GM19452 (cell line): ENCODE measurements around the gene MAP7D1.
"Not testable (repeated sequence)": the region's sequence is repeated elsewhere in the genome, so short reads cannot be mapped to it uniquely, and the experiment has no call there.

Experiments used
- ATAC-seq: cut with Tn5 transposase; IDR thresholded peaks from one replicate; pipeline ENCODE4 v1.9.1; 2021; ENCODE audit not compliant: unreplicated experiment

Gene MAP7D1

GRCh38 chr1:36151134-36151844 is 4.7 kb upstream of the MAP7D1 start:
- ATAC-seq = no peak

GRCh38 chr1:36151845-36152203 is 4.1 kb upstream of the MAP7D1 start:
- no peak for ATAC-seq

GRCh38 chr1:36153476-36153875 is 2.5 kb upstream of the MAP7D1 start:
- ATAC-seq = no peak

GRCh38 chr1:36154335-36154734 is 1.6 kb upstream of the MAP7D1 start:
- ATAC-seq = no peak

- no peak for ATAC-seq
Observed at GRCh38 chr1:36154765-36155407, 1.1 kb upstream of the MAP7D1 start.

GRCh38 chr1:36156329-36157114 is 562 bp downstream of the MAP7D1 start:
- no peak for ATAC-seq

- ATAC-seq = no peak
Observed at GRCh38 chr1:36157115-36157903, 1.3 kb downstream of the MAP7D1 start.

- no peak for ATAC-seq
Observed at GRCh38 chr1:36157973-36158826, 2.2 kb downstream of the MAP7D1 start.

GRCh38 chr1:36158827-36159252 is 2.9 kb downstream of the MAP7D1 start:
- ATAC-seq = not testable (repeated sequence)

GRCh38 chr1:36159614-36160387 is 3.8 kb downstream of the MAP7D1 start:
- ATAC-seq = no peak

- ATAC-seq = no peak
Observed at GRCh38 chr1:36160388-36160948, 4.5 kb downstream of the MAP7D1 start.

- ATAC-seq = no peak
Observed at GRCh38 chr1:36160949-36161485, 5.1 kb downstream of the MAP7D1 start.

GRCh38 chr1:36161641-36162531 is 5.9 kb downstream of the MAP7D1 start:
- no peak for ATAC-seq

- no peak for ATAC-seq
Observed at GRCh38 chr1:36162680-36163239, 6.8 kb downstream of the MAP7D1 start.

GRCh38 chr1:36163426-36163825 is 7.5 kb downstream of the MAP7D1 start:
- no peak for ATAC-seq

GRCh38 chr1:36164361-36164760 is 8.4 kb downstream of the MAP7D1 start:
- no peak for ATAC-seq

GRCh38 chr1:36165145-36165544 is 9.2 kb downstream of the MAP7D1 start:
- no peak for ATAC-seq

GRCh38 chr1:36166136-36166535 is 10.2 kb downstream of the MAP7D1 start:
- ATAC-seq = no peak
